OCI-LY7 (cell line): ENCODE measurements around the gene PEMT.

Source experiments
- CTCF ChIP-seq: fragments of 200-600 bp; sonication (generic); conservative IDR thresholded peaks from 2 replicates; pipeline ENCODE4 v1.5.1; 2014; ENCODE audit warnings: mild to moderate bottlenecking, antibody characterized with exemption, low read length, moderate library complexity, mixed read lengths
- EZH2phosphoT487 ChIP-seq: fragments of 200-600 bp; sonication (generic); IDR thresholded peaks from 2 replicates; pipeline ENCODE4 v1.6.1; 2018; ENCODE audit warnings: low read depth, borderline replicate concordance, mild to moderate bottlenecking, mixed run types, antibody characterized with exemption, low read length, moderate library complexity, mixed read lengths

GRCh38 chr17:17572010-17572785 is 19.3 kb downstream of the PEMT start:
- TF ChIP-seq CTCF, result no peak
- TF ChIP-seq EZH2phosphoT487, result no peak
